SK-N-SH (cell line): ENCODE results near the gene RNU1-3.
"Not testable (repeated sequence)": the region's sequence is repeated elsewhere in the genome, so short reads cannot be mapped to it uniquely, and the experiment has no call there.

ENCODE experiments used
- CTCF ChIP-seq: fragments of 200-600 bp; sonication (generic); IDR thresholded peaks from 2 replicates; pipeline ENCODE4 v1.6.1; 2017; ENCODE audit warnings: antibody characterized with exemption, mild to moderate bottlenecking, moderate library complexity
- EP300 ChIP-seq, 2 experiments: IDR thresholded peaks; 2 replicates each; pipeline versions ENCODE4 v1.4.0 to v1.6.1; 2012; ENCODE audit warnings: borderline replicate concordance in 1 of 2, low read depth in 1 of 2, low read length in 1 of 2
- EZH2phosphoT487 ChIP-seq: fragments of 200-600 bp; sonication (generic); IDR thresholded peaks from 2 replicates; pipeline ENCODE4 v1.6.1; 2017; ENCODE audit warnings: low read depth, mixed run types, mild to moderate bottlenecking, antibody characterized with exemption, moderate library complexity, borderline replicate concordance
- MAX ChIP-seq: IDR thresholded peaks from 2 replicates; pipeline ENCODE4 v1.4.0; 2012; ENCODE audit warnings: low read depth
- POLR2AphosphoS5 ChIP-seq: IDR thresholded peaks from 2 replicates; pipeline ENCODE4 v1.6.1; 2012; ENCODE audit warnings: low read depth, low read length
- TAF1 ChIP-seq: IDR thresholded peaks from 2 replicates; pipeline ENCODE4 v1.6.1; 2012; ENCODE audit warnings: low read depth, mild to moderate bottlenecking, low read length, moderate library complexity, borderline replicate concordance

GRCh38 chr1:16626409-16626983 is 40.3 kb downstream of the RNU1-3 start:
- TF ChIP-seq CTCF; MAX; EZH2phosphoT487; POLR2AphosphoS5; EP300 (IDR thresholded peaks at IDR 0.05; ENCODE audit: borderline replicate concordance in 1 of 2, low read depth in 1 of 2, low read length in 1 of 2); TAF1: not testable (repeated sequence)
